GM19438 (cell line): ENCODE measurements around the gene ELAPOR2.
A peak's percentile ranks its signal among the peaks of the same experiment; 100 is the strongest.
"Not testable (repeated sequence)": the region's sequence is repeated elsewhere in the genome, so short reads cannot be mapped to it uniquely, and the experiment has no call there.

Experiments
- ATAC-seq: cut with Tn5 transposase; IDR thresholded peaks from one replicate; pipeline ENCODE4 v1.9.1; 2021; ENCODE audit warnings: low read depth; ENCODE audit not compliant: unreplicated experiment

ELAPOR2 gene

DNA sequence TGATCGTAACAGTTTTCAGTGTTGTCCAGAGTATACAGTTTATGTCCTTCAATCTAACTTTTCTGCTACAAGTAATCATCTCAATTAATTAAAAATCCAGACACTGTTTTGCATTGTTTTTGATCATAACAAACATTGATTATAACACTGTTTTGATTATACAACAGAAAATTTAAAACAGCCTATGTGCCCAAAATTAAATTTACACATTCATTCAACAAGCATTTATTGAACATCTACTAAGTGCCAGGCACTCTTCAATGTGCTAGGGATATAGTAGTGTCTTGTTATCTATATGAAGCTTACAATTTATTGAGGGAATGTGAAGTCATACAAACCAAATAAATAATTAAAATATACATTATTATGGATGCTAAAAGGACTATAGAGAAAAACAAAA lies 10.6 kb downstream of the ELAPOR2 start:
- ATAC-seq = no peak

DNA sequence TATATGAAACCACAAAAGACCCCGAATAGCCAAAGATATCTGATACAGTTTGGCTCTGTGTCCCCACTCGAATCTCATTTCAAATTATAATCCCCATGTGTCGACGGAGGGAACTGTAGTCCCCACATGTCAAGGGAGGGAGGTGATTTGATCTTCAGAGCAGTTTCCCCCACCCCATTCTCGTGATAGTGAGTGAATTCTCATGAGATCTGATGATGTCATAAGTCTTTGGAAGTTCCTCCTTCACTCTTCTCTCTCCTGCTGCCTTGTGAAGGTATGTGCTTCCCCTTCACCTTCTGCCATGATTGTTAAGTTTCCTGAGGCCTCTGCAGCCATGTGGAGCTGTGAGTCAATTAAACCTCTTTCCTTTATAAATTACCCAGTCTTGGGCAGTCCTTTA lies 13.0 kb downstream of the ELAPOR2 start:
- ATAC-seq = no peak

DNA sequence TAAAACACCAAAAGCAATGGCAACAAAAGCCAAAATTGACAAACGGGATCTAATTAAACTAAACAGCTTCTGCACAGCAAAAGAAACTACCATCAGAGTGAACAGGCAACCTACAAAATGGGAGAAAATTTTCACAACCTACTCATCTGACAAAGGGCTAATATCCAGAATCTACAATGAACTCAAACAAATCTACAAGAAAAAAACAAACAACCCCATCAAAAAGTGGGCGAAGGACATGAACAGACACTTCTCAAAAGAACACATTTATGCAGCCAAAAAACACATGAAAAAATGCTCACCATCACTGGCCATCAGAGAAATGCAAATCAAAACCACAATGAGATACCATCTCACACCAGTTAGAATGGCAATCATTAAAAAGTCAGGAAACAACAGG lies 14.7 kb downstream of the ELAPOR2 start:
- not testable (repeated sequence) for ATAC-seq

DNA sequence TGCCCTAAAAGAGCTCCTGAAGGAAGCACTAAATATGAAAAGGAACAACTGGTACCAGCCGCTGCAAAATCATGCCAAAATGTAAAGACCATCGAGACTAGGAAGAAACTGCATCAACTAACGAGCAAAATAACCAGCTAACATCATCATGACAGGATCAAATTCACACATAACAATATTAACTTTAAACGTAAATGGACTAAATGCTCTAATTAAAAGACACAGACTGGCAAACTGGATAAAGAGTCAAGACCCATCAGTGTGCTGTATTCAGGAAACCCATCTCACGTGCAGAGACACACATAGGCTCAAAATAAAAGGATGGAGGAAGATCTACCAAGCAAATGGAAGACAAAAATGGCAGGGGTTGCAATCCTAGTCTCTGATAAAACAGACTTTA lies 17.9 kb downstream of the ELAPOR2 start:
- not testable (repeated sequence) for ATAC-seq

DNA sequence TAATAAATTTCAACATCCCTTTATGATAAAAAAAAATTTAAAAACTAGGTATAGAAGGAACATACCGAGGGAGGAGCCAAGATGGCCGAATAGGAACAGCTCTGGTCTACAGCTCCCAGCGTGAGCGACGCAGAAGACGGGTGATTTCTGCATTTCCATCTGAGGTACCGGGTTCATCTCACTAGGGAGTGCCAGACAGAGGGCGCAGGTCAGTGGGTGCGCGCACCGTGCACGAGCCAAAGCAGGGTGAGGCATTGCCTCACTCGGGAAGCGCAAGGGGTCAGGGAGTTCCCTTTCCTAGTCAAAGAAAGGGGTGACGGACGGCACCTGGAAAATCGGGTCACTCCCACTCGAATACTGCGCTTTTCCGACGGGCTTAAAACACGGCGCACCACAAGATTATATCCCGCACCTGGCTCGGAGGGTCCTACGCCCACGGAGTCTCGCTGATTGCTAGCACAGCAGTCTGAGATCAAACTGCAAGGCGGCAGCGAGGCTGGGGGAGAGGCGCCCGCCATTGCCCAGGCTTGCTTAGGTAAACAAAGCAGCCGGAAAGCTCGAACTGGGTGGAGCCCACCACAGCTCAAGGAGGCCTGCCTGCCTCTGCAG lies 19.7 kb downstream of the ELAPOR2 start:
- not testable (repeated sequence) for ATAC-seq

DNA sequence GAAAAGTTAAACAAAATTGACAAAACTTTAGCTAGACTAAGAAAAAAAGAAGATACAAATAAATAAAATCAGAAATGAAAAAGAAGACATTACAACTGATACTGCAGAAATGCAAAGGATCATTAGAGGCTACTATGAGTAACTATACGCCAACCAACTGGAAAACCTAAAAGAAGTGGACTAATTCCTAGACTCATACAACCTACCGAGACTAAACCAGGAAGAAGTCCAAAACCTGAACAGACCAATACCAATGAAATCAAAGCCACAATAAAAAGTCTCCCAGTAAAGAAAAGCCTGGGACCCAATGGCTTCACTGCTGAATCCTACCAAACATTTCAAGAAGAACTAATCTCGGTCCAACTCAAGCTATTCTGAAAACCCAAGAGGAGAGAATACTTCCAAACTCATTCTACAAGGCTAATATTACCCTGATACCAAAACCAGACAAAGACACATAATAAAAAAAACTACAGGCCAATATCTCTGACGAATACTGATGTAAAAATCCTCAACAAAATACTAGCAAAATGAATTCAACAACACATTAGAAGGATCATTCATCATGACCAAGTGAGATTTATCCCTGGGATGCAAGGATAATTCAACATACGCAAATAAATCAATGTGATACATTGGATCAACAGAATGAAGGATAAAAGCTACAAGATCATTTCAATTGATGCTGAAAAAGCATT lies 20.3 kb downstream of the ELAPOR2 start:
- no peak for ATAC-seq

DNA sequence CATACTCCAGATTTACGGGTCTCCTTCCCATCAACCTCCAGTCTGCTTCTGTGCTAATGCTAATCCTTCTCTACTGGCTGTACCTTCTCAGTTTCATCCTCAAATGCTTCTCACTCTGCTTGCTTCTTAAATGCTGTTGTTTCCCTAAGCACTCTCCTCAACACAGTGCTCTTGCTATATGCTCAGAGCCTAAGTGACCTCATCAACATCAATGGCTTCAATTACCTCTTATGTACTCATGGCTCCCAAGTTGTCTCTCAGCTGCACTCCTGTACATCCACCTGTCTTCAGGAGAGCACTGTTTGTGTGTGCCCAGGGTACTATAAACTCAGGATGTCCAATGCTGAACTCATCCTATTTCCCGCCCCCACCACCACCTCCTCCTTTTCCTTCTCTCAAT lies 22.5 kb downstream of the ELAPOR2 start:
- no peak for ATAC-seq

DNA sequence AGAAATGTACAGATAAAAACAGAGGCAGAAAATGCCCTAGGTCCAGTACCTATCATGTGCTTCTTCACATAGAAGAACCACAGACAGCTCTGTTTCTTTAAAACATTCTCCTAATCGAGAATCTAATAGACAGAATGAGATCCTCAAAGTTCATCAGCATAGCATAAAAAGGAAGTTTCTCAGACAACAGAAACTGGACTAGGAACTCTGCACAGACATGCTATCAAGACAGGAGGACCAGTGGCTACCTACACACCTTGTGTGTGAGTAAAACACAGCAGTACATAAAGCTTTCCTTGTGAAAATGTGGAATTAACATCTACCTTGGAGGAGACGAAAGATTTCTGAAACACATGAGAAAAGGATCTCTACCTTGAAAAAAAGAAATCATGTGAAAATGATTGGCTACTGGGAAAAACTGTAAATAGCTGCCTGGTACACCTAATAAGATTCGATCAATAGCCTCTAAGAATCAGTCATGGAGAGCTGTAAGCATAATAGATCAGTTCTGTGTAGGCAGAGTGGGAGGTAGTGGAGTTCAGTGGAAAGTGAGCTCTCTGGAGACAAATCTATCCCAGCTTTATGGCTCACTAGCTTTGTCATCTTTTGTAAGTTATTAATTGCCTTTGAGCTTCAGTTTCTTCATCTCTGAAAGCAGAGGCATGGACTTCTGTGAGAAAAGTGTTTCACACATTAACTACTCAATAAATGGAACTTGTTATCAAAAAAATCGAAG lies 26.7 kb downstream of the ELAPOR2 start:
- peak; percentile 61 for ATAC-seq

DNA sequence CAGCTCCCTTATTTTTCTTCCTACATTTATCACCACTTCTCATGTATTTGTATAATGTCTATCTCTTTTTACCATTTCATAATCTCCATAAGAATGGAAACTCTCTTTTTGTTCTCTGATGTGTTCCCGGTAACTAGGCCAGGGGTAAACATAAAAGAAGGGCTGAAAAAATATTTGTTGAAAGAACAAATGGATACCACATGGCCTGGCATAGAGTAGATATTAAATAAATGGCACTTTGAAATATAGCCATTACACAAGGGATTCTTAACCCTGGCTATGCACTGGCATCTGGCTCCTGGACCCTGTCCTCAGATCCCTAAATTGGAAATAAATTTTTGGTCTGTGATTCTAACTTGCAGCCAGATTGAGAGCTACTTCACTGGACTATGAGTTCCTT lies 30.4 kb downstream of the ELAPOR2 start:
- no peak for ATAC-seq

DNA sequence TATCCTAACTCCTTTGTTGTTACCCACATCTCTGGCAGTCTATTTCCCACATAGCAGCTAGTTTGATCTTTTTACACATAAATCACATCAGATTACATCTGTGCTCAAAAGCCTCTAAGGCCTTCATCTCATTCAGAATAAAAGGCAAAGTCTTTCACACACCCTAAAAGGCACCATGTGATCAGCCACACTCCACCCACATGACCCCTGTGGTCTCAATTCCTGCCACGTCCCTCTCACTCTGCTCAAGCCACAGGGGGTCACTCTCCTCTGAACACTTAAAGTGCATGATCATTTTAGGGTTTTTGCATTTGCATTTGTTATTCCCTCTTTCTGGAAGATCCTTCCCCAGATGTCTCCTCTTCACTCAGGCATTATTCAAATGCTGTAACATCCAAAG lies 30.8 kb downstream of the ELAPOR2 start:
- ATAC-seq = no peak

DNA sequence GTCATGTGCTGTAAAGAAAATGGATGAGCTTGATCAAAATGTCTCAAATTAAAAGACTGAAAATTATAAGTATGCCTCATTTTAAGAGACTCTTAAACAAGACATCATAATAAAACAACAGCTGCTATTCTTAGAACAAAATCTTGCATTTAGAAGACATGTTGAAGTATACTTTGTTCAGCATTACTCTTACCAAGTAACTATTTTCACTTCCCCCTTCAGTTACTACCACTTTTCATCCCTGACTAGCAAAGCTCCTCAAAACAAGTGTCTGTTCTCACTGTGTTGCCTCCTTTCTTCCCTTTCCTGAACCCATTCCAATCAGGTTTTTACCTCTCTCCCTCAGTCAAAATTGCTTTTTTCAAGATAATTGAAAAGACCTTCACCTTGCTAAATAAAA lies 31.6 kb downstream of the ELAPOR2 start:
- peak; percentile 85 for ATAC-seq

DNA sequence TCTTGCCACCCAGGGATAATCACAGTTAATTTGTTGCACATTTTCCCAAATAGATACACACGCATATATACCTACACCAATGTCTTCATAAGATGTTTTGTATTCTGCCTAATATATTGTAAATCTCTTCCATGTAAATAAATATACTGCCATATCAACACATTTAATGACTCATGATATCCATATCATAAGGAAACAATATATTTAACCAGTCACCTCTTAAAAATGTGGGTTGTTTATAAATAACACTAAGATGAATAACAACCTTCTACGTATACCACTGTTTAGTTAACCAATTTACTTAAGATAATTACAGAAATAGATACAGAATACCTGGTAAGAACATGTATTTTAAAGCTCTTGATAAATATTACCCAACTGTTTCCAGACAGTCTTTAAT lies 38.2 kb downstream of the ELAPOR2 start:
- ATAC-seq = no peak

DNA sequence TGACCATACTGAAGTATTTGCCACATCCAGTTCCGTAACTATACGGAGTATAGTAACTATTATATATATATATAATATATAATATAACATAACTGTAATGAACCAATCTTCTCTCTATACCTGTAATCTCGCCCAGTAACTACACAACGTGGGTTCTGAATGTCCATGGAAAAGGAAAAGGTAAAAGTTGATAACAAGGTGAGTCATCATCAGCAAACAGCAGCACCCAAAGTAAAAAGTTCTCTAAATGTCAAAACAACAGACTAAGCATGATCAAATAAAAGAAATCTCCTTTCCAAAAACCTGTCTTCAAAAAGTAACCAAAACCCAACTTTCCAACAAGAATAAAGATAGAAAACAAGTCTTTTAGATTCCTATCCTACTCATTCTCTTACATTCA lies 42.8 kb downstream of the ELAPOR2 start:
- ATAC-seq = no peak

DNA sequence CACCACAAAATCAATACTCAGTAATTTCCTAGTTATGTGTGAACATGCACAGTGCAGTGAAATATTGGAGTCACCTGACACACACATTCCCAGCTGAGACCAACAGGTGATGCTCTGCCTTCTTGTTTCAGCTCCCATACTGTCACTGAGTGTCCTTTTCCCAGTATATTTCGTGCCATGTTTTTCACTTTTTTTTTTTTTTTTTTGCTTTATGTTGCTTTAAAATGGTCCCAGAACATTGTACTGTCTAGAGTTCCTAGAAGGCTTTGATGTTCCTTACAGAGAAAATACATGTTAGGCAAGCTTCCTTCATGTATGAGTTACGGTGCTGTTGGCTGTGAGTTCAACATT lies 45.6 kb downstream of the ELAPOR2 start:
- no peak for ATAC-seq

DNA sequence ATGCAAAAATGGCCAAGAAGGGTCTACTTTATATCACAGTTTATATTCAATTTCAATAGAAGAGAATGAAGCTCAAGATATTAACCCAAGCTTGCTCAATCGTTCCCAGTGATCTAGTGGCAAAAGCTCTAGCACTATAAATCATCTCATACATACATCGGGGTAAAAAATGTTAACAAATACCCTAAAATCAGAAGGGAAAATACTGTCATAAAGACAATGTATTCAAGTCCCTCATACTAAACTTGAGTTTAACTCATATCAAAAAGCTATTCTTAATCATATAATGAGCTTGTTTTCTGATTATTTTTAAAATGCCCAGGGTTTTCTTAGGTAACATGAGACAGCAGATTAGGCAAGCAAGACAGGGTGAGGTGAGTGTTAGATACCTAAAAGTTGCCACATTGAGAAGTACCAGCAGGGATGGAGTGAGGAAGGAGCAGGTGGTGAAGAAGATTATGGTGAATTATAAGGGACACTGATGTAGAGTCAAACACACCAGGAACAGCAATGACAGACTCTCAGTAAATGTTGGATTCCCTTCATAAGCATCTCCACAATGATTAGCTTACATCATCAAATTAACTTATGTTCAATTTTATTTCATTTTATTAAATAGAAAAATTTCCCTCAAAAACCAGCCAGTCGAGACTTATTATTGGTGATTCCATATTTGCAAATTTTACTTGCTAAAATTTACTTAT lies 46.2 kb downstream of the ELAPOR2 start:
- ATAC-seq = no peak
